GM19035 (cell line): ENCODE measurements around the gene SORCS2.

Source experiments
- ATAC-seq: cut with Tn5 transposase; IDR thresholded peaks from one replicate; pipeline ENCODE4 v1.9.1; 2021; ENCODE audit not compliant: unreplicated experiment

Gene SORCS2

GRCh38 chr4:7217474-7218321 lies 25.4 kb downstream of the SORCS2 start:
- no peak for ATAC-seq

DNA sequence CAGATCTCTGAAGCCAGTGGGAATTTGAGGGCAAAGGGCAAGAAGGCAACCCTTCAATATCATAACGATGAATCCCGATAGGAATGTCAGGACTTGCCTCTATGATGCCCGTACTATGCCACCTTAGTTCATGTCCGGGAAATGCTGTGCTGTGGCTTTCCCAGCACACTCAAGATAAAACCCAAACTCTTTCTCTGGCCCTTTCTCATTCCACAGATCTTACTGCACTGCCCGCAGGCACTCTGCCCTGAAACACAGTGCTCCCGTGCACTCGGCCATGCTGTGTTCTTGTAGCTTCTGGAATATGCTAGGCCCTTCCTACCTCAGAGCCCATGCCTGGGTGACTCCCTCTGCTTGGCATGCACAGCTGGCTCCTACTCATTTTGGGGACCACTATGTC lies 26.3 kb downstream of the SORCS2 start:
- ATAC-seq: no peak

- no peak for ATAC-seq
Observed at GRCh38 chr4:7222521-7222920, 30.2 kb downstream of the SORCS2 start.

DNA sequence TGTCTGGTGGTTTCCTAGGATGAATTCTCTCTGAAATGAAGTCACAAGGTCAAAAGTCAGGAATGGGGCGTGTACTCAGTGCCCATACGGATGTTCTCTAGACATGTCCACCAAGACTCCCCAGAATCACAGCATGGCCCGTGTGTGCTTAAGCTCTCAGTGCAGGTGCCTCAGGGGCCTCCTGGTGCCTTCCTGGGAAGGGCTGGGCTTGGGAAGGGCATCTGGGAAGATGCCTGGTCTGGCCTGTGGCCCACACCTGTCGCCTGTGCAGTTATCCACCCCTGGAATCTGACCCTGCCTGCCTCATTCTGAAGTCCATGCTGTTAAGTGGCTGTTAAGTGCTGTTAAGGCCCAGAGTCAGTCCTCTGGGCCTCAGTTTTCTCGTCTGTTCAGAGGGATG lies 31.2 kb downstream of the SORCS2 start:
- no peak for ATAC-seq

DNA sequence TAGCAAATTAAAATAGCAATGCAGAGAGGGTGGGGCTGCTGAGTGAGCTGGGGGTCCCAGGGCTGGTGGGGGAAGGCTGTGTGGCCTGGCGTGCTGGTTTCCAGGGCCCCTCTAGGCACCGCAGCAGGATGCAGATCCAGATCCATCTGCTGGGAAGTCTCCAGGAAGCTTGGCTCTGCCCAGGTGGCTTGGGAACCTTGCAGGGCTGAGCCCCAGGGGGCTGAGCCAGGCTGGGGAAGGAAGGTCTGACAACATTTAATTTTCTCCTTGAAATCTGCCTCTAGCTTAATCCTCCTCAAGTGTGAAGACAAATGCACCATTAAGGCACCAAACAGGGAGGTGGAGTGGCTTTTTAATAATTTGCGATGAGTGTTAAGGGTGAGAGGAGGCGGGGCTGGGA lies 31.7 kb downstream of the SORCS2 start:
- ATAC-seq: no peak

DNA sequence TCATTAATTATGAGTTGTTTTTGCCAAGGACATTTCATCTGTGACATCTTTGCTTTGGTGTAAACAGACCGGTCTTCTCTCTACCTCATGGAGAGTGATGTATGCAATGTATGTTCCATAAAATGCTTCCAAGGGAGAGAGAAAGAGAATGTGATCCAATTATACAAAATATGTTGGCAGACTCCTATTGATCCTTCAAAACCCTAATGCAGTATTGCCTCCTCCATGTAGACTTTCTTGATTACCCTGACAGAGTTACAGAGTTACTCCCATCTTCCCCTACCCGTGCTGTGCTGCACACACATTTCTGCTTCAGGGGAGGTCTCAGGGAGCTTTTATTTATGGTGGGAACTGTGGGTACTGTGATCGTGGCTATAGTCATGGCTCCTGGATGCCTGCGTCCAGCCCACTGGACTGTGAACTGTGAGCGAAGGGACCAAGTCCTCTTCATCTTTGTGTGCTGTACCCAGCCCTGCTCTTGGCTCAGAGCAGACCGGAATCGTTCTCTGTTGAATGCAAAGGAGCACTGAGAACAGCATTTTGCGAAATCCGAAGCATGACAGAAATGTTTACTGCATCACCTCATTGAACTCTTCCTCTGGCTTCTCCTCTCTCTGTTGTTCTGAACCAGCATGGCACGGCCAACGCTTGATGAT lies 32.7 kb downstream of the SORCS2 start:
- no peak for ATAC-seq

DNA sequence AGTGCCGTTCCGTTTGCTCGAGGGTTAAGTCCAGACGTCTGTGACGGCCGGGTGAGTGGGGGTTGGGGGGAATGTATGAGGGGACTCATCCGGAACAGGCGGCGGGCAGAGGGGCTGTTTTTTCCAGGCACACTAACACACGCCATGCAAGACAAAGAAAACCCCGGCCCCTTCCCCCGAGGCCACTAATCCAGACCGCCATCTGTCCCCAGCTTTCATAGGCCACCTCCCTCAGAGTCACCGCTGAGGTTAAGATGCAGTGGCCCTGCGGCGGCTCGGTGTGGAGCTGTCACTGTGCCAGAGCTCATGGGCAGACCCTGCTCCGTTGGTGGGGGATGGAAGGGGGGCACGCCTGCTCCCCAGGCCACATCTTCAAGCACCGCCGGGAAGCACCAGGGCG lies 34.1 kb downstream of the SORCS2 start:
- no peak for ATAC-seq

- ATAC-seq: no peak
Observed at GRCh38 chr4:7227008-7227407, 34.7 kb downstream of the SORCS2 start.

DNA sequence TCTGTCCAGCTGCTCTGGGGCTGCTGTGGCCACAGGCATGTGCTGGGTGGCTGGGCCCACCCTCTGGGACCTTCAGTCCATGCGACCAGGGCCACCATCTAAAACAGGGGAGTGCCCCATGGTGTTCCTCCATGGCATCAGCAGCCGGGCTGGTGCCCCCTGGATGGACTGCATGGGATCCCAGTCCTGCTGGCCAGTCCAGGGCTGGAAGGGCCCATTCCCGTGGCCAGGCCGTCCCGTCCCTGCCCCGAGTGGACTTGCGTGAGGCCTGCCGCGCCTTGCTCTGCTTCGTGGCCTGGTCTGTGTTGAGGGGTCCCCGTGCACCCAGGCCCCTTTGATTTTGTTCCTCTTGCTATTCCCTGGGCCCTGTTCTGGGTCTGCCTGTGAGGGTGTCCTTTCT lies 36.4 kb downstream of the SORCS2 start:
- ATAC-seq: no peak

- no peak for ATAC-seq
Observed at GRCh38 chr4:7232061-7232650, 39.8 kb downstream of the SORCS2 start.

DNA sequence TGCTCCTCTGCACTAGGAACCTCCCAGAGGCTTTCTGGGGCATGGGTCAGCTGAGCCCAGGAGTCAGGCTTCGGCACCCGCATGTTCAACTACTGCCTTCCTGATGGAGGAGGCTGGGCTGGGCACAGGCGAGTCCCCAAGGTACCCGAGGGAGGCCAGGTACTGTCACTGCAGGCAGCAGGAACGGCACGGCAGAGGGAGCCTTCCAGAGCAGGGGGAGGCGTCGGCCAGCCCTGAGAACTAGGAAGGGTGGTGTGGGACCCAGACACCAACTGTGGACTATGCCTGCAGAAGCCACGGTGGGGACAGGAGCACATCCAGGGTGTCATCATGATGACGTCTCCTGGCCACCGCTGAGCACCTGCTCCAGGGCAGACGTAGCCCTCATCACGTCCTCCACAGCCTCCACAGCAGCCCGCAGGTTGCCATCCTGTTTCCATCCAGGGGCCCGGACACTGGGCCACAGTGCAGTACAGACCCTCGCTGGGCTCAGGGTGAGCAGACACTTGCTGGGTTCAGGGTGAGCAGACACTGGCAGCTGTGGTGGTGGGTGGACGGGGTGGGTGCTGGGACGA lies 40.8 kb downstream of the SORCS2 start:
- ATAC-seq: no peak

DNA sequence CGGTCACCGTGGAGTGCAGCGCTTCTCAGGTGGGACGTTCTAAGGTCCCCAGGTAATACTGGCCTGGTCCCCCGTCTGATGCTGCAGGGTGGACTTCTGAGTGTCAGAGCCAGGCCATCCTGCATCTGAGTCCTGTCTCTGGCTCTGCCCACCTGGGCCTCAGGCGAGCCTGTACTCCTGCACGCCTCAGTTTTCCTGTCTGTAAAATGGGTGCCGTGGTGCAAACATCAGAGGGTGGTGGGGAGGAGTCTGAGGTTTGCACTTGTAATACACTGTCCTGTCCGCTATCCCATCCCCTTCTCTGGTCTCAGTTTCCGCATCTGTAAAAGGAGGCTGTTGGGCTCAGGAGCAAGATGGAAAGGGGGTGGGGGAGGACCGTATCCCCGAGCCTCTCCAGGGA lies 41.3 kb downstream of the SORCS2 start:
- ATAC-seq: no peak

DNA sequence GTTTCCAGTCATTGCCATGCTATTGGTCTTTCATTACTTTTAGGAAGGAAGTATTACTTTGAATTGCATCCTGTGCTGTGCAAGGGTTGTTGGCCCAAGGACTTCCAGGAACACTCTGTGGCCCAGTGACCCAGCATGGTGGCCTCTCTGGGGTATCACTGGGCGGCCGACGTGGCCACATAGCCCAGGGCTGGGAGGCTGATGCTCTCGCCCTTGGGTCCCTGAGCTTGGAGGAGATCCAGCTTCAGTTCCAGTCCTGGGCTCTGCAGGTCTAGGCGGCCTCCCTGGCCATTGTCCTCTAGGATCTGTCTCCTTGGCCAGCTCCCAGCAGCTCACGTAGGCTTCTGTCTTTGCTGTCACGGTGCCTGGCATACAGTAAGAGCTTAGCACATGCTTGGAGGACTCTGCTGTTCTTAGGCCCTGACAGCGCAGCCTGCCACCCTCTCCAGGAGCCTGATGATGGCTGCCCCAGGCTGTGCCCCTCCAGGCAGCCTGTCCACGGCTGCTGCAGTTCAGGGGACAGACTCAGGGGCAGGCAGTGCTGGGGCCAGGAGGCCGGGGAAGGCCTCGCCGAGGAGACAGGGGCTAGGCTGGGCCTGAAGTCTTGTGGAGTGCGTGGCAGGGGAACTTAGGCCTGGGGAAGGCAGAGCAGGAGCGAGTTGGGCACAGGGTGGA lies 42.2 kb downstream of the SORCS2 start:
- ATAC-seq: no peak

DNA sequence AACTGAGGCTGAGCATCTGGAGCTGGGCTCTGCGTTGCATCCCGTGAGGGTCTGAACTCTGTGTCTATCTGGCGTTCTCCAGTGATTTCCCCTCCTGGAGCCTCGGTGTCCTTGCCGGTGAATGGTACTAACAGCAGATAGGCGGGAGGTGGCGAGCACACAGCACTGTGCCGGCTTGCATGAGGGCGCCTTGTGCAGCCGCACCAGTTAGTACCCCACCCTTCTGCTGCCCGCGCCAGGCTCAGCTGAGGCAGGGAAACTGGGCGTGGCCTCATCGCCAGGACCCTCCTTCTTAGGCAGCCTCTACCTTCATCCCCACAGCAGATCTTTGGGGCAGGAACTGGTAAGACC lies 42.7 kb downstream of the SORCS2 start:
- no peak for ATAC-seq

GRCh38 chr4:7236847-7237246 lies 44.5 kb downstream of the SORCS2 start:
- ATAC-seq: no peak

DNA sequence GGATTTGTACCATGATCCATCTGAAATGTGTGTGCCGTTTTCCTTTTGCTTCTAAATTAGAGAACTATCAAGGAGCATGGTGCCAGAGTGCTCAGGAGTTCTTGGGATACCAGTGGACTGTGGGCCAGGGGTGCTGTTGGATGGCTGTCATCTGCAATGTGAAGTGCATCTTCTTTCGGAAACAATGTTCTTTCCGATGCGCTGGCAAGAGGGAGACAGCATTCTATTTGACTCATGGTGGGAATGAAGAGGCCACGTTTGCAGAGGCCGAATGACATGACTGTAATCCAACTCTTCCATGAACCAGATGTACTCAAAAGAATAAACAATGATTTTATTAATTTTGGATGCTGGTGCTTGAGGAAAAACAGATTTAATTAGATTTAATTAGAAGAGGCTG lies 45.5 kb downstream of the SORCS2 start:
- ATAC-seq: no peak

GRCh38 chr4:7238300-7238960 lies 46.1 kb downstream of the SORCS2 start:
- no peak for ATAC-seq

- no peak for ATAC-seq
Observed at GRCh38 chr4:7239101-7239820, 46.9 kb downstream of the SORCS2 start.

DNA sequence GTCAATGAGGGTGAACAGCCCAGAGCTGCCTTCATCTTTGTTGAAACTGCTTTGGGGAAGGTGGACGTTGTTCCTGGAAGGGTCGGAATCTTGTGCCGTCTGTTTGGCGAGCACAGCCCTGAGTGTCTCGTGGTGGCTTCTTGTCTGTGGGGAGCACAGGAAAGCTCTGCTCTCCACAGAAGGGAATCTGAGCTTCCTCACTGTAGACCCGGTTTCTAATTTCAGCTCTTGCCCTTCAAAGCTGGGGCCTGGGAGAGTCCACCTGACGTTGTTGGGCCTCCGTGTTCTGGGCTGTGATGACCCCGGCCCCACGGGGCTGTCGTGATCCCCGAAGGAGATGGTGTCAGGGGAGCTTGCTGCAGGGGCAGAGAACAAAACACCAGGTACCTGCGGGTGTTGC lies 47.5 kb downstream of the SORCS2 start:
- ATAC-seq: no peak

DNA sequence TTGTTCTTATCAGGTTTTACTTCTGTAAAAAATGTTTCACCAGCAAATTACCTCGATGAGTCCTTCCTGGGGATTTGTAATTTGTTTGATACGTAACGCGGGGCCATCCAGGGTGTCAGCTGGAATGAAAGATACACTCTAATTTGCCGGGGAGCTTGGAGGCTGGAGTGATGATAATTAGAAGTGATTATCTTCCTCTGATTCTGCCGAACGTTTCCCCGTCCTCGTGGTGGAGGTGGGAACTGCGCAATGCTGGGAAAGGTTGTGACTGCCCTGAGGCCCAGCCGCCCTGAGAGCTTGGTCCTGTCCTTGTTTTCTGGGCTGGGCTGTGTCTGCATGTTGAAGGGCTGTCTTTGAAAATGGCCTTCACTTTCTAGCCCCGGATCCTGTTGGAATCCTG lies 48.0 kb downstream of the SORCS2 start:
- no peak for ATAC-seq
